Measurements from ENCODE around the gene AMIGO3.

Gene AMIGO3

DNA sequence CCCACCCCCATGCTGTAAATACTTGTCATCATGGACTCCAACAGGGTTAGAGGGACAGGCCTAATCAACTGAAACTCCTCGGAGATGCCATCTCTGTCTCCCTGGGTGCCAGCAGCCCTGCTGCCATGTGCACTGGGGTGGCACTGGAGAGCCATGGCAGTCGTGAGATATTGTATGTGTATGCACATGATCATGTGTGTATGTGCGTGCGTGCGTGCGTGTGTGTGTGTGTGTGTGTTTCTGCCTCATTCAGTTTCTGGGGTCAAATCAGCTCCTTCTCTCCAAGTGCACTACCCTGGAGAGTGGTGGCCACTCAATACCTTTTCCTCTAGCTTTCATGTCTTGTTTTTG lies 48.6 kb downstream of the AMIGO3 start:
- Histone ChIP-seq H2AFZ (ENCODE audit: low read depth, low read length, severe bottlenecking) (no peak overlapping the region), H3K4me3 (ENCODE audit: insufficient read depth, low read length, poor library complexity, severe bottlenecking) (no peak overlapping the region), H3K9me2 (replicated peaks; ENCODE audit: insufficient read depth, low read length) (no peaks in the 10 kb centered on the region), H3K36me3 (ENCODE audit: low read length) (no peaks in the 10 kb centered on the region), H3K79me2 (ENCODE audit: insufficient read depth, low read length) (peaks cover 14% of the 10 kb centered on the region; the same call in 1 of the 2 replicates), H3K4me2 (ENCODE audit: low read depth, low read length, poor library complexity, severe bottlenecking) (no peak overlapping the region), H3K27ac (ENCODE audit: low read depth, low read length) (no peak overlapping the region), H3F3A (ENCODE audit: insufficient read depth) (0 out of 2 replicates have a peak, but pooled peaks cover 5% of the 10 kb centered on the region), H3K27me3 (ENCODE audit: low read length) (no peaks in the 10 kb centered on the region), H3K9me3 (ENCODE audit: insufficient read depth, low read length) (no peaks in the 10 kb centered on the region), H4K20me1 (ENCODE audit: low read depth, low read length) (no peaks in the 10 kb centered on the region), H3K9ac (ENCODE audit: low read length) (no peak overlapping the region)
- TF ChIP-seq, protein P1, sequence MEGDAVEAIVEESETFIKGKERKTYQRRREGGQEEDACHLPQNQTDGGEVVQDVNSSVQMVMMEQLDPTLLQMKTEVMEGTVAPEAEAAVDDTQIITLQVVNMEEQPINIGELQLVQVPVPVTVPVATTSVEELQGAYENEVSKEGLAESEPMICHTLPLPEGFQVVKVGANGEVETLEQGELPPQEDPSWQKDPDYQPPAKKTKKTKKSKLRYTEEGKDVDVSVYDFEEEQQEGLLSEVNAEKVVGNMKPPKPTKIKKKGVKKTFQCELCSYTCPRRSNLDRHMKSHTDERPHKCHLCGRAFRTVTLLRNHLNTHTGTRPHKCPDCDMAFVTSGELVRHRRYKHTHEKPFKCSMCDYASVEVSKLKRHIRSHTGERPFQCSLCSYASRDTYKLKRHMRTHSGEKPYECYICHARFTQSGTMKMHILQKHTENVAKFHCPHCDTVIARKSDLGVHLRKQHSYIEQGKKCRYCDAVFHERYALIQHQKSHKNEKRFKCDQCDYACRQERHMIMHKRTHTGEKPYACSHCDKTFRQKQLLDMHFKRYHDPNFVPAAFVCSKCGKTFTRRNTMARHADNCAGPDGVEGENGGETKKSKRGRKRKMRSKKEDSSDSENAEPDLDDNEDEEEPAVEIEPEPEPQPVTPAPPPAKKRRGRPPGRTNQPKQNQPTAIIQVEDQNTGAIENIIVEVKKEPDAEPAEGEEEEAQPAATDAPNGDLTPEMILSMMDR (IDR thresholded peaks at IDR 0.05; ENCODE audit: insufficient read depth, low read length, poor library complexity, severe bottlenecking): no peak
- TF ChIP-seq EZH2phosphoT487 (conservative IDR thresholded peaks at IDR 0.05; ENCODE audit: low read length): no peak

DNA sequence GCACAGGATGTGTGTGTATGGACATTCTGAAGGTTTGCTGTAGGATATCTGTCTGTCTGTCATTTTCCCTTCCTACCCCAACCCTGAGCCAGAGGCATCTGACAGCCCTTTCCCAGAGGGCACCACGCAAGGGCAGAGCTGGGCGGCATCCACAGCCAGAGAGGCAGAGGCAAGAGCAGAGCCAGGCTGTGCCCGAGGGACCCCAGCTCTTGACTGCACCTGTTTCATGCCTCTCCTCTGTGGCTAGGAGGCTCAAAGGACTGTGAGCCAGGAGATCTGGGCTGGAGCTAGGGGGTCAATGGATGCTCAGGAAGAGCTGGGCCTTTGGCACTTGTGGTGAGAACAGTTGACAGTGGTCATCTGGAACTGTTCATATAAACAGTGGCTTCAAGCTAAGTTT lies 50.1 kb downstream of the AMIGO3 start:
- no peaks in the 10 kb centered on the region for H3K27me3 ChIP-seq (ENCODE audit: low read length)
- H3K9ac ChIP-seq (ENCODE audit: low read length): no peak overlapping the region
- no peaks in the 10 kb centered on the region for H3K9me3 ChIP-seq (ENCODE audit: insufficient read depth, low read length)
- no peaks in the 10 kb centered on the region; the same call in 1 of the 2 replicates for H3K79me2 ChIP-seq (ENCODE audit: insufficient read depth, low read length)
- H3K4me3 ChIP-seq (ENCODE audit: insufficient read depth, low read length, poor library complexity, severe bottlenecking): no peak overlapping the region
- no peaks in the 10 kb centered on the region for H4K20me1 ChIP-seq (ENCODE audit: low read depth, low read length)
- TF ChIP-seq EZH2phosphoT487 (conservative IDR thresholded peaks at IDR 0.05; ENCODE audit: low read length): no peak
- TF ChIP-seq, protein P1 (IDR thresholded peaks at IDR 0.05; ENCODE audit: insufficient read depth, low read length, poor library complexity, severe bottlenecking): no peak
- no peaks in the 10 kb centered on the region for H3K36me3 ChIP-seq (ENCODE audit: low read length)
- no peaks in the 10 kb centered on the region for H3K9me2 ChIP-seq (replicated peaks; ENCODE audit: insufficient read depth, low read length)
- no peak overlapping the region for H3K4me2 ChIP-seq (ENCODE audit: low read depth, low read length, poor library complexity, severe bottlenecking)
- no peak overlapping the region for H3K27ac ChIP-seq (ENCODE audit: low read depth, low read length)
- no peak overlapping the region for H2AFZ ChIP-seq (ENCODE audit: low read depth, low read length, severe bottlenecking)
- 0 out of 2 replicates have a peak, but pooled peaks cover 5% of the 10 kb centered on the region for H3F3A ChIP-seq (ENCODE audit: insufficient read depth)

DNA sequence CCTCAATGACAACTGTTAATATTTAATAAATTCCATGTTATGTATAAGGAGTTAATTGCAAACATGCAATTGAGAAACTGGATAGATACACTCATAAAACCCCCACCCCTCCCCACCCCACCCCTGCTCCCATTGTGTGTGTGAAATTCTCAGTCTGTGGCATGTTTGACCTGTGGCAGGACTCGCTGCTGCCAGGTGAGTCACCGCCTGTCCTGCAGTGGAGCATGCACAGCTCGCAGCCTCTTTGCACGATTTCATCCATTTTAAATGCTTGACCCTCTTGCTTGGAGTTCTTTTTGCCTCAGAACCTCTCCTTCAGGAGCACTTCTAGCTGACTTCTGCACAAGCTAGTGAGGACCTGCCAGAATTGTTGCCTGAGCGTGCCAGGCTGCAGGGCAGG lies 50.6 kb downstream of the AMIGO3 start:
- Histone ChIP-seq H3K4me3 (ENCODE audit: insufficient read depth, low read length, poor library complexity, severe bottlenecking) (no peak overlapping the region), H3K79me2 (ENCODE audit: insufficient read depth, low read length) (no peaks in the 10 kb centered on the region; the same call in 1 of the 2 replicates), H4K20me1 (ENCODE audit: low read depth, low read length) (no peaks in the 10 kb centered on the region), H2AFZ (ENCODE audit: low read depth, low read length, severe bottlenecking) (no peak overlapping the region), H3K4me2 (ENCODE audit: low read depth, low read length, poor library complexity, severe bottlenecking) (no peak overlapping the region), H3F3A (ENCODE audit: insufficient read depth) (0 out of 2 replicates have a peak, but pooled peaks cover 5% of the 10 kb centered on the region), H3K27ac (ENCODE audit: low read depth, low read length) (no peak overlapping the region), H3K9me2 (replicated peaks; ENCODE audit: insufficient read depth, low read length) (no peaks in the 10 kb centered on the region), H3K9me3 (ENCODE audit: insufficient read depth, low read length) (no peaks in the 10 kb centered on the region), H3K36me3 (ENCODE audit: low read length) (no peaks in the 10 kb centered on the region), H3K9ac (ENCODE audit: low read length) (no peak overlapping the region), H3K27me3 (ENCODE audit: low read length) (no peaks in the 10 kb centered on the region)
- TF ChIP-seq, protein P1 (IDR thresholded peaks at IDR 0.05; ENCODE audit: insufficient read depth, low read length, poor library complexity, severe bottlenecking): no peak
- TF ChIP-seq EZH2phosphoT487 (conservative IDR thresholded peaks at IDR 0.05; ENCODE audit: low read length): no peak

Measured in SU-DHL-6 (cell line).